PC-3 (cell line): Measurements from ENCODE around the gene FILIP1L.

Source experiments
- CTCF ChIP-seq: fragments of 300-600 bp; sonication (generic); conservative IDR thresholded peaks from 2 replicates; pipeline ENCODE4 v1.5.1; 2017; ENCODE audit warnings: antibody characterized with exemption, low read depth, mild to moderate bottlenecking, low read length
- EZH2 ChIP-seq: fragments of 300-600 bp; sonication (generic); IDR thresholded peaks from one replicate; pipeline ENCODE4 v1.6.1; 2017; ENCODE audit warnings: antibody characterized with exemption, mild to moderate bottlenecking, low read length; ENCODE audit not compliant: unreplicated experiment
- EZH2phosphoT487 ChIP-seq: fragments of 300-600 bp; sonication (generic); IDR thresholded peaks from 2 replicates; pipeline ENCODE4 v1.6.1; 2018; ENCODE audit warnings: mild to moderate bottlenecking, antibody characterized with exemption, low read length, borderline replicate concordance

GRCh38 chr3:99833617-99834205 is 280.6 kb downstream of the FILIP1L start:
- TF ChIP-seq CTCF (no peak), EZH2 (no peak), EZH2phosphoT487 (no peak)
